Naive thymus-derived CD4-positive, alpha-beta T cell (primary cell): ENCODE data around the gene C21orf91. TPM values are rescaled to one million over a fixed set of nuclear protein-coding genes. Genes with fewer than 3 reads are reported as not detected.

Source experiments
- ATAC-seq: fragments of 150-1000 bp; cut with Tn5 transposase; 2 replicates; pipeline ENCODE4 v1.10.0; 2021; ENCODE audit warnings: mild to moderate bottlenecking, moderate library complexity
- CTCF ChIA-PET: fragments of 350-600 bp; sonication (Branson Sonifier 250); formaldehyde crosslinking; loops from one replicate; lab custom pipeline; 2021; ENCODE audit warnings: antibody characterized with exemption; lab: Charles Lee
- POLR2A ChIA-PET: fragments of 350-600 bp; sonication (Branson Sonifier 250); formaldehyde crosslinking; loops from one replicate; lab custom pipeline; 2021; ENCODE audit warnings: antibody characterized with exemption, inconsistent platforms; lab: Charles Lee
- DNase-seq, 9 donors: peaks; one replicate each; pipeline versions ENCODE4 v3.0.0 to v3.0.0-alpha.2; 2020 to 2022; ENCODE audit warnings: mixed read lengths in 1 of 9
- H3K27ac ChIP-seq: one replicate; pipeline ENCODE4 v1.7.0; 2013; ENCODE audit warnings: mild to moderate bottlenecking, low read depth, low read length, moderate library complexity
- H3K27me3 ChIP-seq, 2 donors: one replicate each; pipeline ENCODE4 v1.7.0; 2013; ENCODE audit warnings: low read length in 2 of 2, mild to moderate bottlenecking in 2 of 2, moderate library complexity in 2 of 2; ENCODE audit not compliant: control insufficient read depth in 2 of 2, insufficient read depth in 2 of 2
- H3K36me3 ChIP-seq, 3 experiments: 1 replicate in 2 of 3; 2 replicates in 1 of 3; pipeline ENCODE4 v1.7.0; 2013; ENCODE audit warnings: low read length in 3 of 3, mild to moderate bottlenecking in 3 of 3, moderate library complexity in 1 of 3; ENCODE audit not compliant: insufficient read depth in 3 of 3, control insufficient read depth in 2 of 3
- H3K4me1 ChIP-seq, 2 donors: one replicate each; pipeline ENCODE4 v1.7.0; 2013; ENCODE audit warnings: low read length in 2 of 2, mild to moderate bottlenecking in 2 of 2, moderate library complexity in 1 of 2; ENCODE audit not compliant: control insufficient read depth in 2 of 2, insufficient read depth in 2 of 2
- H3K4me3 ChIP-seq: 2 replicates; pipeline ENCODE4 v1.7.0; 2013; ENCODE audit warnings: mild to moderate bottlenecking, low read length
- H3K9me3 ChIP-seq, 3 experiments: 1 replicate in 2 of 3; 2 replicates in 1 of 3; pipeline ENCODE4 v1.7.0; 2013; ENCODE audit warnings: low read length in 3 of 3; ENCODE audit not compliant: control insufficient read depth in 2 of 3
- H3K27ac Mint-ChIP-seq, 9 donors: one replicate each; pipeline ENCODE4 v1.8.0; 2020 to 2022; ENCODE audit warnings: mixed read lengths in 9 of 9, mild to moderate bottlenecking in 8 of 9, moderate library complexity in 5 of 9, inconsistent platforms in 2 of 9
- H3K27me3 Mint-ChIP-seq, 5 donors: one replicate each; pipeline ENCODE4 v1.8.0; 2021 to 2022; ENCODE audit warnings: mixed read lengths in 5 of 5, mild to moderate bottlenecking in 1 of 5
- H3K36me3 Mint-ChIP-seq, 5 donors: one replicate each; pipeline ENCODE4 v1.8.0; 2020 to 2022; ENCODE audit warnings: mixed read lengths in 5 of 5, mild to moderate bottlenecking in 3 of 5, inconsistent platforms in 1 of 5
- H3K4me1 Mint-ChIP-seq, 7 donors: one replicate each; pipeline ENCODE4 v1.8.0; 2020 to 2022; ENCODE audit warnings: mixed read lengths in 7 of 7, mild to moderate bottlenecking in 3 of 7, inconsistent platforms in 1 of 7
- H3K4me3 Mint-ChIP-seq, 10 donors: one replicate each; pipeline ENCODE4 v1.8.0; 2020 to 2022; ENCODE audit warnings: mild to moderate bottlenecking in 10 of 10, mixed read lengths in 10 of 10, moderate library complexity in 6 of 10, inconsistent platforms in 2 of 10
- H3K9me3 Mint-ChIP-seq, 11 donors: one replicate each; pipeline ENCODE4 v1.8.0; 2020 to 2022; ENCODE audit warnings: mixed read lengths in 11 of 11, mild to moderate bottlenecking in 4 of 11, inconsistent platforms in 1 of 11, moderate library complexity in 1 of 11
- intact Hi-C, 2 donors: fragments of 100-400 bp; cut with micrococcal nuclease; formaldehyde crosslinking; loops; one replicate each; pipeline ENCODE4 v1.15.1; 2023
- polyA plus RNA-seq, 2 donors: library from polyadenylated mRNA; unstranded; fragments of 300-500 nt; fragmentation: Illumina TruSeq; gene quantifications; one replicate each; pipeline ENCODE4 v1.2.3, GENCODE V29; 2021
- total RNA-seq, 6 experiments: library from RNA in 5 of 6; stranded (reverse) in 5 of 6; gene quantifications; 1 replicate in 5 of 6; 2 replicates in 1 of 6; pipeline ENCODE4 v1.2.3 and lab custom pipeline; 2021 to 2026

The C21orf91 gene
- total and polyA plus RNA-seq, 7 experiments from 2014 or later, result 26.0 to 59.8 (median 40.8) TPM

GRCh38 chr21:17803536-17803935 lies 15.6 kb downstream of the C21orf91 start:
- H3K27ac ChIP-seq, result no peak overlapping the region
- no peak overlapping the region for H3K4me3 ChIP-seq
- peaks cover 16 to 65% (median 46%) of the 10 kb centered on the region in 5 donors for H3K36me3 Mint-ChIP-seq
- ATAC-seq (no peak), DNase-seq (no peak)
- no peaks in the 10 kb centered on the region for H3K27me3 Mint-ChIP-seq
- peaks cover 28 to 71% (median 62%) of the 10 kb centered on the region in 7 donors for H3K4me1 Mint-ChIP-seq
- POLR2A ChIA-PET, result interaction anchor here (1.9 to 3.4 kb wide), 2 partner anchors 12 to 22 kb away, joined by 5 to 11 read pairs; no protein-coding TSS in a partner anchor
- H3K36me3 ChIP-seq, result peaks cover 3 to 12% (median 4%) of the 10 kb centered on the region in 3 experiments
- H3K4me1 ChIP-seq, result peaks cover 12 to 26% of the 10 kb centered on the region in 2 donors
- CTCF ChIA-PET, result no interaction called here
- H3K9me3 ChIP-seq, result peaks cover 0 to 10% (median 5%) of the 10 kb centered on the region in 3 experiments
- no peak overlapping the region for H3K4me3 Mint-ChIP-seq
- peak overlapping the region in 6 of 9 donors; percentile 16 to 77 (median 42) for H3K27ac Mint-ChIP-seq
- H3K9me3 Mint-ChIP-seq, result peaks cover 0 to 20% (median 10%) of the 10 kb centered on the region in 11 donors
- intact Hi-C loops, result no loop called here
- H3K27me3 ChIP-seq, result no peaks in the 10 kb centered on the region

- peaks cover 12 to 26% of the 10 kb centered on the region in 2 donors for H3K4me1 ChIP-seq
- no peak overlapping the region for H3K27ac ChIP-seq
- no peaks in the 10 kb centered on the region for H3K27me3 ChIP-seq
- no peak overlapping the region for H3K4me3 ChIP-seq
- Mint-ChIP-seq H3K36me3 (peaks cover 10 to 55% (median 36%) of the 10 kb centered on the region in 5 donors), H3K27ac (peak overlapping the region in 8 of 9 donors; percentile 31 to 85 (median 50)), H3K4me1 (peaks cover 28 to 74% (median 61%) of the 10 kb centered on the region in 7 donors), H3K4me3 (no peak overlapping the region), H3K9me3 (peaks cover 0 to 10% (median 4%) of the 10 kb centered on the region in 11 donors), H3K27me3 (no peaks in the 10 kb centered on the region)
- POLR2A ChIA-PET, result no interaction called here
- peaks cover 0 to under 1% (median 0%) of the 10 kb centered on the region in 3 experiments for H3K9me3 ChIP-seq
- intact Hi-C loops, result no loop called here
- ATAC-seq (no peak), DNase-seq (no peak)
- peaks cover 0 to 2% (median 0%) of the 10 kb centered on the region in 3 experiments for H3K36me3 ChIP-seq
- CTCF ChIA-PET, result interaction anchor here (1.2 kb wide), 1 partner anchor 15 kb away, joined by 5 read pairs; no protein-coding TSS in a partner anchor
Observed at GRCh38 chr21:17802572-17802971, 16.6 kb downstream of the C21orf91 start.

- Mint-ChIP-seq H3K4me3 (peak overlapping the region in 6 of 10 donors; percentile 0 to 34 (median 2)), H3K4me1 (peaks cover 26 to 78% (median 61%) of the 10 kb centered on the region in 7 donors), H3K9me3 (peaks cover 0 to 1% (median 0%) of the 10 kb centered on the region in 11 donors), H3K27me3 (no peaks in the 10 kb centered on the region), H3K27ac (peak overlapping the region in 8 of 9 donors; percentile 2 to 86 (median 66)), H3K36me3 (peaks cover 7 to 46% (median 21%) of the 10 kb centered on the region in 5 donors)
- POLR2A ChIA-PET, result interaction anchor here (0.7 to 1.9 kb wide), 7 partner anchors 10 to 22 kb away, joined by 3 to 15 read pairs (median 5); no protein-coding TSS in a partner anchor
- Histone ChIP-seq H3K9me3 (no peaks in the 10 kb centered on the region), H3K27ac (no peak overlapping the region), H3K27me3 (no peaks in the 10 kb centered on the region), H3K4me1 (peaks cover 35 to 39% of the 10 kb centered on the region in 2 donors), H3K36me3 (peaks cover 0 to 6% (median 0%) of the 10 kb centered on the region in 3 experiments), H3K4me3 (no peak overlapping the region)
- intact Hi-C loops, result loop anchor here in 1 of 2 donors (1.0 kb wide), 1 partner anchor 14 kb away; no protein-coding TSS in a partner anchor
- no peak for DNase-seq
- ATAC-seq, result peak; percentile 71
- CTCF ChIA-PET, result interaction anchor here (0.7 to 1.2 kb wide), 2 partner anchors 17 to 19 kb away, joined by 3 to 4 read pairs; no protein-coding TSS in a partner anchor
Observed at GRCh38 chr21:17799414-17800164, 19.6 kb downstream of the C21orf91 start.

- intact Hi-C loops, result loop anchor here in 1 of 2 donors (1.0 kb wide), 1 partner anchor 15 kb away; no protein-coding TSS in a partner anchor
- Histone ChIP-seq H3K27ac (peak overlapping the region; percentile 21), H3K4me1 (peaks cover 36 to 39% of the 10 kb centered on the region in 2 donors), H3K36me3 (peaks cover 0 to 6% (median 0%) of the 10 kb centered on the region in 3 experiments), H3K27me3 (no peaks in the 10 kb centered on the region), H3K4me3 (no peak overlapping the region), H3K9me3 (no peaks in the 10 kb centered on the region)
- no peaks in the 10 kb centered on the region for H3K27me3 Mint-ChIP-seq
- peak overlapping the region in 1 of 10 donors; percentile 34 for H3K4me3 Mint-ChIP-seq
- peaks cover 7 to 43% (median 16%) of the 10 kb centered on the region in 5 donors for H3K36me3 Mint-ChIP-seq
- peaks cover 24 to 78% (median 60%) of the 10 kb centered on the region in 7 donors for H3K4me1 Mint-ChIP-seq
- ChIA-PET POLR2A (interaction anchor here (0.7 to 1.9 kb wide), 8 partner anchors 9 to 23 kb away, joined by 4 to 15 read pairs (median 5); no protein-coding TSS in a partner anchor), CTCF (interaction anchor here (0.8 to 1.2 kb wide), 2 partner anchors 18 to 20 kb away, joined by 3 to 4 read pairs; no protein-coding TSS in a partner anchor)
- DNase-seq (no peak), ATAC-seq (no peak)
- peak overlapping the region in 7 of 9 donors; percentile 12 to 86 (median 61) for H3K27ac Mint-ChIP-seq
- H3K9me3 Mint-ChIP-seq, result peaks cover 0 to 1% (median 0%) of the 10 kb centered on the region in 11 donors
Observed at GRCh38 chr21:17798796-17799195, 20.4 kb downstream of the C21orf91 start.

GRCh38 chr21:17797967-17798366 lies 21.2 kb downstream of the C21orf91 start:
- peaks cover 7 to 45% (median 17%) of the 10 kb centered on the region in 5 donors for H3K36me3 Mint-ChIP-seq
- CTCF ChIA-PET, result interaction anchor here (0.8 kb wide), 1 partner anchor 19 kb away, joined by 3 read pairs; no protein-coding TSS in a partner anchor
- no peaks in the 10 kb centered on the region for H3K9me3 Mint-ChIP-seq
- peak overlapping the region in 3 of 9 donors; percentile 45 to 86 (median 63) for H3K27ac Mint-ChIP-seq
- Histone ChIP-seq H3K36me3 (peaks cover 0 to 6% (median 0%) of the 10 kb centered on the region in 3 experiments), H3K27ac (no peak overlapping the region), H3K27me3 (no peaks in the 10 kb centered on the region), H3K9me3 (no peaks in the 10 kb centered on the region), H3K4me3 (no peak overlapping the region), H3K4me1 (peaks cover 37 to 44% of the 10 kb centered on the region in 2 donors)
- intact Hi-C loops, result loop anchor here in 1 of 2 donors (1.0 kb wide), 1 partner anchor 7 kb away; no protein-coding TSS in a partner anchor
- ATAC-seq (no peak), DNase-seq (no peak)
- peaks cover 24 to 80% (median 60%) of the 10 kb centered on the region in 7 donors for H3K4me1 Mint-ChIP-seq
- H3K4me3 Mint-ChIP-seq, result no peak overlapping the region
- H3K27me3 Mint-ChIP-seq, result no peaks in the 10 kb centered on the region
- POLR2A ChIA-PET, result interaction anchor here (0.9 to 1.9 kb wide), 6 partner anchors 9 to 22 kb away, joined by 4 to 15 read pairs (median 7); no protein-coding TSS in a partner anchor

- Histone ChIP-seq H3K4me1 (peaks cover 44 to 45% of the 10 kb centered on the region in 2 donors), H3K9me3 (no peaks in the 10 kb centered on the region), H3K27ac (peak overlapping the region; percentile 73), H3K27me3 (no peaks in the 10 kb centered on the region), H3K4me3 (no peak overlapping the region), H3K36me3 (peaks cover 0 to 6% (median 0%) of the 10 kb centered on the region in 3 experiments)
- no peak for DNase-seq
- Mint-ChIP-seq H3K4me3 (peak overlapping the region in 6 of 10 donors; percentile 1 to 84 (median 30)), H3K9me3 (no peaks in the 10 kb centered on the region), H3K27me3 (no peaks in the 10 kb centered on the region), H3K36me3 (peaks cover 2 to 32% (median 10%) of the 10 kb centered on the region in 5 donors), H3K27ac (peak overlapping the region; percentile 68 to 92 (median 78)), H3K4me1 (peaks cover 18 to 84% (median 52%) of the 10 kb centered on the region in 7 donors)
- intact Hi-C loops, result no loop called here
- ChIA-PET POLR2A (interaction anchor here (1.4 to 7.7 kb wide), 3 partner anchors 10 to 22 kb away, joined by 4 to 71 read pairs (median 35); partner anchors contain the start of gene C21orf91), CTCF (interaction anchor here (0.7 to 1.9 kb wide), 2 partner anchors 20 to 33 kb away, joined by 3 to 6 read pairs; no protein-coding TSS in a partner anchor)
- no peak for ATAC-seq
Observed at GRCh38 chr21:17796503-17796902, 22.7 kb downstream of the C21orf91 start.
